ENCODE data around the gene COL1A2. TPM values are rescaled to one million over a fixed set of nuclear protein-coding genes. Genes with fewer than 3 reads are reported as not detected.

COL1A2 gene
- polyA plus RNA-seq, 2 of the 4 experiments (the other 2 are of a cell fraction): 0.14 TPM; not detected in 1

- ChIA-PET POLR2A (no interaction called here), CTCF (interaction anchor here (1.2 to 3.7 kb wide), 3 partner anchors 145 to 1246 kb away, joined by 3 to 13 read pairs (median 12); no protein-coding TSS in a partner anchor)
- H3K4me2 ChIP-seq: no peak overlapping the region
- 38% methylated on average over 3 of the region's 3 CpGs for WGBS (ENCODE audit: missing lambda C conversion rate)
- no peak overlapping the region for H3K27ac ChIP-seq
- H3K4me1 ChIP-seq: peaks cover 10% of the 10 kb centered on the region; the same call in 1 of the 3 replicates
- H3K4me3 ChIP-seq: no peak overlapping the region
- H3K9me3 ChIP-seq: no peaks in the 10 kb centered on the region
- ATAC-seq (no peak), DNase-seq (ENCODE audit: low read depth in 1 of 2, low spot score in 1 of 2) (no peak), FAIRE-seq (no peak)
- no peak for TF ChIP-seq FOSL2 (IDR thresholded peaks at IDR 0.05)
- TF ChIP-seq FOSL2 (CRISPR knock-in tag; IDR thresholded peaks at IDR 0.05): no peak
- TF ChIP-seq HEYL (CRISPR knock-in tag; IDR thresholded peaks at IDR 0.05): no peak
- TF ChIP-seq ELK1 (IDR thresholded peaks at IDR 0.05; ENCODE audit: low read depth, low read length): no peak
- no peak for TF ChIP-seq MAX (IDR thresholded peaks at IDR 0.05)
- no peak for TF ChIP-seq HOXA7 (CRISPR knock-in tag; IDR thresholded peaks at IDR 0.05)
- no peak for TF ChIP-seq KDM1A (IDR thresholded peaks at IDR 0.05; ENCODE audit: low read depth)
- no peak for TF ChIP-seq EHF (CRISPR knock-in tag; IDR thresholded peaks at IDR 0.05)
- TF ChIP-seq REST (IDR thresholded peaks at IDR 0.05): no peak
- TF ChIP-seq CEBPB (IDR thresholded peaks at IDR 0.05): no peak
- TF ChIP-seq RCOR1 (IDR thresholded peaks at IDR 0.05; ENCODE audit: low read depth, low read length): no peak
Measured at GRCh38 chr7:94441138-94441537, 46.4 kb downstream of the COL1A2 start.

- no peak overlapping the region for H3K27ac ChIP-seq
- no peak overlapping the region for H3K4me2 ChIP-seq
- no peak for DNase-seq (ENCODE audit: low read depth in 1 of 2, low spot score in 1 of 2)
- H3K4me3 ChIP-seq: no peak overlapping the region
- no peak for ATAC-seq
- WGBS (ENCODE audit: missing lambda C conversion rate): 79% methylated on average over 3 of the region's 3 CpGs
- TF ChIP-seq SREBF2 (IDR thresholded peaks at IDR 0.05): no peak
- no peak for TF ChIP-seq HDAC2 (IDR thresholded peaks at IDR 0.05)
- TF ChIP-seq HOXB5 (CRISPR knock-in tag; IDR thresholded peaks at IDR 0.05): no peak
- TF ChIP-seq ZNF302 (CRISPR knock-in tag; IDR thresholded peaks at IDR 0.05): no peak
- TF ChIP-seq RAD21 (conservative IDR thresholded peaks at IDR 0.05 in 1 of 2, IDR thresholded peaks at IDR 0.05 in 1 of 2): no peak
- no peak for TF ChIP-seq USF2 (IDR thresholded peaks at IDR 0.05)
- TF ChIP-seq RNF2 (IDR thresholded peaks at IDR 0.05; ENCODE audit: borderline replicate concordance, low read depth): no peak
- TF ChIP-seq CHD4 (IDR thresholded peaks at IDR 0.05; ENCODE audit: borderline replicate concordance): no peak
- TF ChIP-seq SMC3 (IDR thresholded peaks at IDR 0.05): no peak
- no peak for TF ChIP-seq RCOR1 (IDR thresholded peaks at IDR 0.05; ENCODE audit: low read depth, low read length)
- TF ChIP-seq HEYL (CRISPR knock-in tag; IDR thresholded peaks at IDR 0.05): no peak
- no peak for TF ChIP-seq POLR2A (IDR thresholded peaks at IDR 0.05; ENCODE audit: low read length)
- TF ChIP-seq REST (IDR thresholded peaks at IDR 0.05): no peak
- TF ChIP-seq EP300 (IDR thresholded peaks at IDR 0.05): no peak
- no peak for TF ChIP-seq CBX2 (IDR thresholded peaks at IDR 0.05; ENCODE audit: borderline replicate concordance, low read depth)
- TF ChIP-seq NFE2L2 (conservative IDR thresholded peaks at IDR 0.05; ENCODE audit: low read length): no peak
- no peak for TF ChIP-seq JUNB (IDR thresholded peaks at IDR 0.05)
- H3K9me3 ChIP-seq: no peaks in the 10 kb centered on the region
- no peak for FAIRE-seq
- ChIA-PET CTCF (interaction anchor here (1.0 kb wide), 1 partner anchor 1248 kb away, joined by 3 read pairs; no protein-coding TSS in a partner anchor), POLR2A (no interaction called here)
- H3K4me1 ChIP-seq: peaks cover 10% of the 10 kb centered on the region; the same call in 1 of the 3 replicates
Measured at GRCh38 chr7:94442639-94443038, 47.9 kb downstream of the COL1A2 start.

All from A549 (cell line).